ENCODE data around the gene ARIH2. TPM values are rescaled to one million over a fixed set of nuclear protein-coding genes. Genes with fewer than 3 reads are reported as not detected.

The ARIH2 gene
- 68.6 and 106 TPM in 2 replicates for total RNA-seq (ENCODE audit: low replicate concordance)

DNA sequence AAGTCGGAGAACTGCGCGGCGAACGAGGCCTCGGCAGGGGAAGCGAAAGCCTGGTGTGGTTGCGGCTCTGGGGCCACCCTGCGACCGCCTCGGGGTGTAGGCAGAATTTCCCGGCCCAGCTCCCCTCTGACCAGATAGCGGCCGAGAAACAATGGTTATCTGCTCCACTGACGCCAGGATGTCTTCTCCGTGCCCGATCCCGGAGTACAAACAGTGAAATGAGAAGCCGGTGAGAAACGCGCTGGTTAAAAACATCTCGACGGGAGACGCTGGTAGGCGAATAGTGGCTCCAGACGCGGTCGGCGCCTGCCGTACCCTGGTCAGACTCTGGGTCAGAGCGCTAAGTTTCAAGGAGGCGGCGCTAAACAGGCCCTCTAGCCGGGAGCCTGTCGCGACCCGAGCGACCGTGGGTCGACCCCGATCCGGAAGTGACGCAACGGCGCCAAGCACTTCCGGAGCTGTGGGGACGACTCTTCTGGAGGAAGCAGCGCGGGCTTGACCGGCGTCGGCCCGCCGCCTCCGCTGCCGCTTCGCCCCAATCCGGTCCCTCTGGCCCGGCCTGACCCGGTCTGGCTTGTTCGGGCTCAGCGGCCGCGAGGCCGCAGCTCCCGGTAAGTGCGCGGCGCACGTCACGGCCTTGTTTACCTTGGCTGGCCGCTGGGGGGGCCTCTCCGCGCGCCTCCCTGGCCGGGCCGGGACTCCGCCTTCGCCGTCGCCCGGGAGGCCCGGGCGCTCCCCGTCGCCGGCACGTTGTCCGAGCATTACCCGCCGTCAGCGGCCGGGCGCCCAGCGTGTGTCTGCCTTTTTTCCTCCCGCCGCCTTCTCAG lies at the start of gene ARIH2:
ARIH2 (plus strand) TSS at position 455 of the 827 bp plus-strand sequence. CDS start 8,717 bp downstream, outside the sequence.
- DNase-seq (ENCODE audit: low read depth) = peak; percentile 92
- TF ChIP-seq, protein P1, sequence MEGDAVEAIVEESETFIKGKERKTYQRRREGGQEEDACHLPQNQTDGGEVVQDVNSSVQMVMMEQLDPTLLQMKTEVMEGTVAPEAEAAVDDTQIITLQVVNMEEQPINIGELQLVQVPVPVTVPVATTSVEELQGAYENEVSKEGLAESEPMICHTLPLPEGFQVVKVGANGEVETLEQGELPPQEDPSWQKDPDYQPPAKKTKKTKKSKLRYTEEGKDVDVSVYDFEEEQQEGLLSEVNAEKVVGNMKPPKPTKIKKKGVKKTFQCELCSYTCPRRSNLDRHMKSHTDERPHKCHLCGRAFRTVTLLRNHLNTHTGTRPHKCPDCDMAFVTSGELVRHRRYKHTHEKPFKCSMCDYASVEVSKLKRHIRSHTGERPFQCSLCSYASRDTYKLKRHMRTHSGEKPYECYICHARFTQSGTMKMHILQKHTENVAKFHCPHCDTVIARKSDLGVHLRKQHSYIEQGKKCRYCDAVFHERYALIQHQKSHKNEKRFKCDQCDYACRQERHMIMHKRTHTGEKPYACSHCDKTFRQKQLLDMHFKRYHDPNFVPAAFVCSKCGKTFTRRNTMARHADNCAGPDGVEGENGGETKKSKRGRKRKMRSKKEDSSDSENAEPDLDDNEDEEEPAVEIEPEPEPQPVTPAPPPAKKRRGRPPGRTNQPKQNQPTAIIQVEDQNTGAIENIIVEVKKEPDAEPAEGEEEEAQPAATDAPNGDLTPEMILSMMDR (IDR thresholded peaks at IDR 0.05; ENCODE audit: insufficient read depth, low read length) = no peak
- peak within 1 kb of the TSS; percentile 86 for H3K4me3 ChIP-seq (ENCODE audit: low read depth, low read length)

DNA sequence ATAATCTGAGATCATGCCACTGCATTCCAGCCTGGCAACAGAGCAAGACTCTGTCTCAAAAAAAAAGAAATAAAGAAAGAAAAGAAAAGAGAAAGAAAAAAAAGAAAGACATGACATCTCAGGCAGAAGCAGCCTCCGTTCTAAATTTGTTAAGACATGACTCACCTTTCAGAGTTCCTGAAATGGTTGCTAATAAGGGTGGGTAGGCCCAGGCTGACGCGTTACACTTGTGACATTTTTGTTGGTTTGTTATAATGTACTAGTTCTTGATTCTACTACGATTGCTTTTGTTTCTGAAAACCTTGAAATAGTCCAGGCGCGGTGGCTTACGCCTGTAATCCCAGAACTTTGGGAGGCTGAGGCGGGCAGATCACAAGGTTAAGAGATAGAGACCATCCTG lies 41.0 kb upstream of the ARIH2 start:
- no peak overlapping the region for H3K4me3 ChIP-seq (ENCODE audit: low read depth, low read length)
- TF ChIP-seq, protein P1 (IDR thresholded peaks at IDR 0.05; ENCODE audit: insufficient read depth, low read length) = no peak
- no peak for DNase-seq (ENCODE audit: low read depth)

DNA sequence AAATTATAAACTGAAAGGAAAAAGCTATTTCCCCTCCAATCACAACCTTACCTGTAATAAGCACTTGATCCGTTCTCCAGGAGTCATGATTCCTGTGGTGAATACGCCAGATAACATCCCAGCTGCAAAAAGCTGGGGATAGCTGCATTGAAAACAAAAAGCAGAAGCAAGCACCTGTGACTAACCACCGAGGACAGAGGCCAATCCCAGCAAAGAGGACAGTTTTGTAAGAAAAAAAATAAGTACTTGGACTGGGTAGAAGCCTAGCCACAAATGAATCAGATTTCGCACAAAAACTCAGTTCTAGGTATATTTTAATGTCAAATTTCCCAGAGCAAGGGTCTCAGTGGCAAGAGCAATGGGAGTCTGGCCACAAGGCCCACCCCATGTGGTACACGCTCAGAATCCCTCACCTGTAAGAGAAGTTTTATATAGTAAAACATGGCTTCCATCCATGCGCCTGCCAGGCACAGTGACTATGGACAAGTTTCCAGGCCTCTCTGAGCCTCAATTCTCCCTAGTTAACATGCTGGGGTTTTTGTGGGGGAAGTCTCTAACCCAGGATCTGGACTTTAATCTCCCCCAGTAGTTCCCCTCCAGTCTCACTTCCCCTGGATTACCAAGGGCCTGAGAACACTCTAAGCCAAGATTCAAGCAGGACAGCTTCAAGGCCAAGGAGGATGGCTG lies 39.2 kb upstream of the ARIH2 start:
- H3K4me3 ChIP-seq (ENCODE audit: low read depth, low read length) = no peak overlapping the region
- TF ChIP-seq, protein P1 (IDR thresholded peaks at IDR 0.05; ENCODE audit: insufficient read depth, low read length) = no peak
- DNase-seq (ENCODE audit: low read depth) = no peak

DNA sequence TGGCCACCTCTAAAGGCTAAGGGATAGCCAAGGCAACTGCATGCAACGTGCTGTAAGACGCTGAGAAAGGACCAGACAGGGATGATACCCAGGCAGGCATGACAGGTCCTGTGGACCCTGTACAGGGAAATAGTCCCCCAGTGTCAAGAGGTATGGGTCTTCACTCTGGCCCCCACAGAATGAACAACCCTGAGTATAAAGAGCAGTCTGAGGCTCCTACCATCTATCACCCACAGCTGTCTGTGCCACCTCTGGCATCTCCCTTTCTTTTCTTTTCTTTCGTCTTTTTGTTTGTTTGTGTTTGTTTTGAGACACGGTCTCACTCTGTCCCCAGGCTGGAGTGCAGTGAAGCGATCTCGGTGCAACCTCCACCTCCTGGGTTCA lies 38.7 kb upstream of the ARIH2 start:
- H3K4me3 ChIP-seq (ENCODE audit: low read depth, low read length) = no peak overlapping the region
- TF ChIP-seq, protein P1 (IDR thresholded peaks at IDR 0.05; ENCODE audit: insufficient read depth, low read length) = no peak
- no peak for DNase-seq (ENCODE audit: low read depth)

DNA sequence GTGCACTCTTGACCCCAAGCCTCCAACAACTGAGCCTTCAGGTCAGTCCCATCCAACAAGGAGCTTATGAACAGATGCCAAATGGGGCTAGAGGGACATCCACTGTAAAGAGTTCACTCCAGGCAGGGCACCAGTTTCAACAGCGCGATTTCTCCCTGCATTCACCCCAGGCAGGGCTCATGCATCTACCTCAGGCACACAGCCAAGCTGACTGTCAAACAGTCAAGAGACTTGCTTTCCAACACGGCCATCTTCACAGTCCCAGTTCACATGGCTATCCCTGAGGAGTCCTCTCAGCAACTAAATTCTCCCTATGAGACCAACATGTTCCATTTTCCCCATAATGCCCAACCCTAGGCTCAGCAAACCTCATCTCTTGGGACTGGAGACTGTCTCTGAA lies 37.6 kb upstream of the ARIH2 start:
- no peak overlapping the region for H3K4me3 ChIP-seq (ENCODE audit: low read depth, low read length)
- DNase-seq (ENCODE audit: low read depth) = no peak
- TF ChIP-seq, protein P1 (IDR thresholded peaks at IDR 0.05; ENCODE audit: insufficient read depth, low read length) = no peak

DNA sequence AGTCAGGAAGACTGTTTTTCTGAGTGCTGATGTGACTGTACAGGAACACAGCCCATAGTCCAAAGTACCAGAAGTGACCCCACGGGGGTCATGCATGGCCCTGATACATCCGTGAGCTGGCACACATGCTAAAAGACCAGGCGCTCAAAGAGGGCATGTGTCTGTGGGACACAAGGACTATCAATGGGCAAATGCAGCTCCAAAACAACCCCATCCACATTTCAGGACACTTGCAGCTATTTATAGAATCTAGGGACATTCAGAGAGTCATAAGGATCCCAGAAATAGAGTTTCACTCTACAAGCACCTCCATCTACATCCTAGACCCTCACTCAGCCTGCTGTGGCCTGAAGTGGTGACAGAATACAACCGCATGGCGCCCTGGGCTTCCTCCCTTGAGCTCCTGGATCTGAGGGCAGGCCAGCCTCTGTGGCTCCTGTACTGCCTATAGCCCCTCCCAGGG lies 37.0 kb upstream of the ARIH2 start:
- no peak for DNase-seq (ENCODE audit: low read depth)
- H3K4me3 ChIP-seq (ENCODE audit: low read depth, low read length) = no peak overlapping the region
- TF ChIP-seq, protein P1 (IDR thresholded peaks at IDR 0.05; ENCODE audit: insufficient read depth, low read length) = no peak

Data from fibroblast of the aortic adventitia (primary cell).